ENCODE data around the gene AP3D1. TPM values are rescaled to one million over a fixed set of nuclear protein-coding genes. Genes with fewer than 3 reads are reported as not detected.

AP3D1 gene
- polyA plus RNA-seq, 3 donors = 106 to 126 (median 120) TPM

DNA sequence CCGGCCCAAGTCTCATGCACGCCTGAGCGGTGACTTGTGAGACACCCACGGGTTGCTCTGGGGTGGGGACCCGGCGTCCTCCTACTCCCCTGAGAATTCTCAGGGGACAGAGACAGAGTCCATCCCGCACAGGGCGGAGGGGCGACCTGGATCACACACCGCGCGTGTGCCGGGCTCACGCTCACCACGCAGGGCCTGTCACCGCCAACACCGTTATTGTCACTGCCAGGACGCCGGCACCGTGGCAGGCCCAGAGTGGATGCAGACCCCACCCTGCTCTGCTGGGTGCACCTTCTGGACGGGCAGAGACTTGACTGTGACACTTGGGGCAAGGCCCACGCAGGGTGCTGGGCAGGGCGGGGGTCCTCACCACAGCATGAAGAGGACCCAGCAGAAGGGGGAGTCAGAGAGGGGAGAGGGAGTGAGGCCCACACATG lies 71.5 kb downstream of the AP3D1 start:
- DNase-seq (ENCODE audit: extremely low read depth in 1 of 11, low read depth in 9 of 11, low spot score in 4 of 11) = no peak

DNA sequence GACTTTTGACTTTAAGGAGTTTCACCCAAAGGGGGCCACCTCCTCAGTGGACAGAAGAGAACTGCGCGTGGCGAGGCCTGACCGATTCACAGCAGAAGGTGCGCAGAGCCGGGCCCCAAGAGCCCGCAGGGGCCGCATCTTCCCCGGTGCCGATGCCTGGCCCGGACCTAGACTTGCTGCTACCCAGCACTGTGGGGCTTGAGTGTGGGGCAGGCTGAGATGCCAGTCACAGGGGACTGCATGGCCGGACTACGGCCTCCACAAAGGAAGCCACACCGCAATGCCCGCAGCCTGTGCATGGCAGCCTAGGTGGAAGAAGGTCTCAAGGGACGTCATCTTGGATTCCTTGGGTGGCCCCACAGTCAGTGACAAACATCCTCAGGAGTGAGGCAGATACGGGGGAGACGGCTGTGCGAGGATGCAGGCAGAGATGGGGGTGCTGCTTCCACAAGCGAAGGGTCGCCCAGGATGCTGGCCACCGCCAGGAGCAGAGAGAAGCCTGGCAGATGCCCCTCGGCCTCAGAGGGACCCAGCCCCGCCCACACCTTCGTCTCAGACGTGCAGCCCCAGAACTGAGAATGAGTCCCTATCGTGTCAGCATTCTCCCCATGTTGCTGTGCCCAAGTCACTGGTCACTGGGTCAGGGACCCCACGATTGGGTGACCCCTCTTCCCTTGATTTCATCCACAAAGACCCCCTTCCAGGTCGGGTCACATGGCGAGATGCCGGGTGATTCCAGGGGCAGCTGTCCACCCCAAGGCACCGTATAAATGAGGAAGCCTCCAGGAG lies 72.1 kb downstream of the AP3D1 start:
- no peak for DNase-seq (ENCODE audit: extremely low read depth in 1 of 11, low read depth in 9 of 11, low spot score in 4 of 11)

DNA sequence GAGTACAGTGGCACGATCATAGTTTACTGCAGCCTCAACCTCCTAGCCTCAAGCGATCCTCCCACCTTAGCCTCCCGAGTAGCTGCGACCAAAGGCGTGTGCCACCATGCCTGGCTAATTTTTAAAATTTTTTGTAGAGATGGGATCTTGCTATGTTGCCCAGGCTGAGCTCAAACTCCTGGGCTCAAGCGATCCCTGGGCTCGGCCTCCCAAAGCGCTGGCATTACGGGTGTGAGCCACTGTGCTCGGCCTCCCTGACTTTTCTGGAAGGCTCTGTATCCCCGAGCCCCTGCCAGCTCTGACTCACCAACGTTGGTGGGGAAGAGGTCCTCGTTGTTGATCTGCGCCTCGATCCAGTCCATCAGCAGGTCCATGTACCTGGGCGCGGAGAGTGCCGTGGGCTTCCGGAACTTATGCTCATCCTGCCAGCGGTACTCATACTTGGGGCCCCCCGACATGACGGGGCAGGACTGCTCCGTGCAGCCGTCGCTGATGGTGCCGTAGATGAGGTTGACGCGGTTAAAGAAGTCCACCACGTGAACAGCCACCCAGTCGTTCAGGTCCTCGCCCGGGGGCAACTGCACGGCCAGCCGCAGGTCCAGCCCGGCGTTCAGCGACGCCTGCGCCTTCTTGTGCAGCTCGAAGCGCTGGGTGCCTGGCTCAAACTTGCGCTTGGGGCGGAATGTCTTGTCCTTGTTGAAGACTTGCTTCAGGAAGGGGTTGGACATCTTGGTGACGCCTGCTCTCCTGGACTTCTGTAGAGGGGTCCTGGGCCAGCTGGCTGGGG lies 73.3 kb downstream of the AP3D1 start:
- no peak for DNase-seq (ENCODE audit: extremely low read depth in 1 of 11, low read depth in 9 of 11, low spot score in 4 of 11)

DNA sequence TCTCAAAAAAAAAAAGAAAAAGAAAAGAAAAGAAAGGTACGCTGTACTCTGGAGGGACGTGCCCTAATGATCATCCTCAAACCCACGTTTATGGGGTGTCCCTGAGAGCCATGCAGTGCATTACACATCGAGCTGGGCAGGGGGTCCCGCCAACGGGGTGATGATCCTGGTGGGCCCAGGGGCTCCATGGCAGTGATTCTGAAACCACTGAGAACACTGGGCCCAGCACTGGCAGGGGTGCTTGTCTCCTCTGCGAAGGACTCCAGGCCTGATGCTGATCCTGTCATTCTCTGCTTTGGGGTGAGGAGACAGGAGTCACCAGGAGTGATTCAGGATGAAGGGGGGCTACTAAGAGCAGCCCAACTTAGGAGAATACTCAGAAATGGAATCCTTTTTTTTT lies 74.0 kb downstream of the AP3D1 start:
- DNase-seq (ENCODE audit: extremely low read depth in 1 of 11, low read depth in 9 of 11, low spot score in 4 of 11) = no peak

DNA sequence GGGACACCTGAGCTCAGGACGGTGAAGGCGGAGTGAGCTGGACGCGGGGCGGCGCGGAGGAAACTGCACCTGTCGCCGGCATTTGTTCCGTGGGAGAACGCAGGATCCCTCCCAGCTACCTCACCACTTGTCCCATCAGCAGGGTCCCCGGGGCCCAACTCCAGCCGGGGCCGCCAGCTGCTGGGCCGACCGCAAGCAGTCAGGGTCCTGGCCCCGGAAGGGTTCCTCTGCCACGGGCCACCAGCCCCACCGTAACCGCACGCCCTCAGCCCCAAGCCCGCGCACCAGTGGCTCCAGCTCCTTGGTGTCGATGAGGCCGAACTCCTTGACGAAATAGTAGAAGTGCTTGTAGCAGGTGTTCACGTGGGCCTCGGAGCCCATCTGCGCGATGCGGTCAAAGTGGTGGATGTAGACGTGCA lies 74.8 kb downstream of the AP3D1 start:
- DNase-seq (ENCODE audit: extremely low read depth in 1 of 11, low read depth in 9 of 11, low spot score in 4 of 11) = no peak

DNA sequence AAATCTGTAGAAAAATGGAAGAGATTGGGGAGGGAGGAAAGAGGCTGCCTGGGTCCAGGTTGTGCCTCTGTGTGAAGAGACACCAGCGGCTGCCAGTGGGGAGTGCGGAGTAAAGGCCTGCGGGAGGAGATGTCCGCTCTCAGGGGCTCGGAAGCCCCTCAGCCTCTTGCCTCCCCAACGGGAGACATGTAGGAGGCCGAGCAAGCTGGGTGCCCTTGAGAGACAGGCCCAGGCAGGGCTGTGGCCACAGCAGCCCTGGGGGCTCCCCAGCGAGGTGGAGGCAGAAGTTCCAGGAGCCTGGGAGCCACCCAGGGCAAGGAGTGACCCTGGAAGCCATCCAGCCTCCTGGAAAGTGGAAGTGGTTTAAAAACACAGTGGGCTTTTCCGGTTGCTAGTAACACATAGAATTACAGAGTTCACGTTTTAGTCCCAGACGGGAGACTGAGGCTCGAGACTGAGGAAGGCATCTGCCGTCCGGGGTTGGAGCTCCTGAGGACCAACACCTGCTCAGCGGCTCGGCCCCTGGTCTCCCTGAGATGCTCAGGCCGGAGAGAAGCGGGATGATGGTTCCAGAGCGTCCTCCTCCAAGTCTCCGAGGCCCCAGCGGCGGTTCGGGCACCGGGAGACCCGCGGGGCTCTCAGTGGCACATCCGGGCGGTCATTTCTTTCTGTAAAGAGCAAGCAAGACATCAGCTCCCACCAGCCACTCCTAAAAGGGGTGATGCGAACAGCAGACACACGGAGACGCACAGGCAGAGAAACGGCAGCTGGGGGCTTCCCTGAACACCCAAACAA lies 78.4 kb downstream of the AP3D1 start:
- no peak for DNase-seq (ENCODE audit: extremely low read depth in 1 of 11, low read depth in 9 of 11, low spot score in 4 of 11)

DNA sequence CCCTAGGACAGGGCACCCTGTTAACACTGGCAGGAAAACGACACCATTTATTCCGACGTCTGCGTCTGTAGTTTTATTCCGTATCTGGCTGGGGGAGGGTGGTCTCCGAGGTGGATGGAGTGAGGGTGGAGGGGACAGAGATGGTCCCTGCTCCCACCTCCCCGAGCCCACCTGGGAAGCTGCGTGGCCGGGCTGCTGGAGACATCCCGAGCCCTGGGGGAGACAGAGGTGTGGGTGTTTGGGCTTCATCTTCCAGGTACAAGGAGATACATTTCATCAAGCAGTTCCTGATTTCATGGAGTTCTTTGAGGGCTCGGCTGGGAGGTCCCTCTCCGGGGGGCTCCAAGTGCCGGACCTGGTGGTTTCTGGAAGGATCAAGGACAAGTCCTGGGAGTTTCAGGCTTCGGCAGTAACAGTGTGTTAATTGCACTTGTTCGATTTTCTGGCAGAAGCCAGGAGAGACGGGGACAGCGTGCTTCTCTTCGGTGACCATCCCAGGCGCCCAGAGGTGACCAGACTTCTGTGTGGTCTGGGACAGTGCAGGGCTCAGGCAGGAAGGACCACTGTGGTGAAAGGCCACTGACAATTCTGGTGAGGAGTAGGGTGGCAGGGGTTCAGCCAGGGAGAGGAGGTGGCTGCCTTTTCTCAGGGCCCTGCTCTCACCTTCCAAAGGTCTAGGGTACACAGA lies 80.2 kb downstream of the AP3D1 start:
- no peak for DNase-seq (ENCODE audit: extremely low read depth in 1 of 11, low read depth in 9 of 11, low spot score in 4 of 11)

DNA sequence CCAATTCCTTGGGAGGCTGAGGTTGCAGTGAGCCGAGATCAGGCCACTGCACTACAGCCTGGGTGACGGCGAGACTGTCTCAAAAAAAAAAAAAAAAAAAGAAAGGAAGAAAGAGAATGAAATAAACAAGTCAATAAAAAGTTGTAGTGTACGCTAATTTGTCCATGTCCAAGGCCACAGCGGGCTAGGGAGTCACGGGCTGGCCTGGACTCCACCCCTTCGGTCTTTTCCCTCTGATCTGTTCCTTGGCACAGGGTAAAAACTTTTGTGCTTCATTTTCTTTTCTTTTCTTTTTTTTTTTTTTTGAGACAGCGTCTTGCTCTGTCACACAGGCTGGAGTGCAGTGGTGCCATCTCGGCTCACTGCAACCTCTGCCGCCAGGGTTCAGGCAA lies 80.9 kb downstream of the AP3D1 start:
- DNase-seq (ENCODE audit: extremely low read depth in 1 of 11, low read depth in 9 of 11, low spot score in 4 of 11) = no peak

DNA sequence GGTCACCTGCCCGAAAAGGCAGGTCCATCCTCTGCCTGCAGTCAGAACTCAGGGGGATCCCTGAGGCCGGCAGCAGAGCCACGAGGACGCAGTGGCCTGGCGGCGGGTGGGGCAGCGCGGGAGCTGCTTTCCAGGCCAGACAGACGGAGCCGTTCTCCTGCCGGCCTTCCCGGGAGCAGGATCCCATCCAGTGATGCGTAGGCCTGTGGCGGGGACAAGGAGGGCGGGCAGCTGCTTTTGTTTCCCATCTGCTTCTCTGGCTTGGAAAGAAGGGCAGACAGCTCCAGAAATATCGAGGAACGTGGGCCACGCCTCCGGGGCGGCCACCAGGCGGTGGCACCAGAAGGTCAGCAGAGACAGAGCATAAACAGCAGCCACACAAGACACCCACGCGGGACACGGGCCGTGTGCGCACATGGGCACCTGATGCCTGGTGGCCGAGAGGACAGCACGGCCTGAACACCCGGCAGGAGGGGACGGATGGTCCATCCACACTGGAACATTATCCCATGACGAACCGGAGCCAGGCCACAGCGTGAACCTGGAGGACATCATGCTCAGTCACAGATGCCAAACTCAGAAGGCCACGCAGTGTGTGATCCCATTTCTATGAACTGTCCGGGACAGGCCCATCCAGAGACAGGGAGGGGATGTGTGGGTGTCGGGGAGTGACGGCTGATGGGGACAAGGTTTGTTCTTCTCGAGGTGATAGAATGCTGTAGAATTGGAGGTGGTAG lies 86.4 kb downstream of the AP3D1 start:
- no peak for DNase-seq (ENCODE audit: extremely low read depth in 1 of 11, low read depth in 9 of 11, low spot score in 4 of 11)

DNA sequence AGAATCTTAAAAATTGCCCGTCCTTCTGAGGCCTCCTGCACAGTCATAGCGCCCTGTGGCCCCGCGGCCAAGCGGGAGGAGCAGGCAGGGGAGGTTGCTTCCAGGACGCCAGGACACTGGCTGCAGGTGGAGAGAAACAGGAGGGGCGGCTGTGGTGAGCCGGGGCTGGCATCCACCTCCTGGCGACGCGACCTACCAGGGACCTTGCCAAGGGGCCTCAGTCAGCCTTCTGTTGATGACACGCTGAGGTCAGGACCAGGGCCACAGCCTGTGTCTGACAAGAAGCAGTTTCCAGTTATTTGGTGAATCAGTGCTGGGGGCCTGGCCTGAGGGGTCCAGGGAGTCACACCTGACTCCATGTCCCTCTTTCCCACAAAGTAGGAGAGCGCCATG lies 87.0 kb downstream of the AP3D1 start:
- no peak for DNase-seq (ENCODE audit: extremely low read depth in 1 of 11, low read depth in 9 of 11, low spot score in 4 of 11)

DNA sequence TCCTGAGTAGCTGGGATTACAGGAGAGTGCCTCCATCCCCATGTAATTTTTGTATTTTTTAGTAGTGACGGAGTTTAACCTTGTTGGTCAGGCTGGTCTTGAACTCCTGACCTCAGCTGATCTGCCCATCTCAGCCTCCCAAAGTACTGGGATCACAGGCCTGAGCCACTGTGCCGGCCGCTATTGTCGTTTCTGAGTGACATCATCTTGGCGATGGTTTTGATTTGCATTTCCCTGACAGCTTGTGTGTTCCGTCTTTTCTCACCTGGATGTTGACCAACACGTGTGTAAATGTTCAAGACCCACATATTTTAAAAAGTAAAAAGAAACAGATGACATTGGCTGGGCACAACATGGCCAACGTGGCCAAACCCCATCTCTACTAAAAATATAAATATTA lies 87.5 kb downstream of the AP3D1 start:
- DNase-seq (ENCODE audit: extremely low read depth in 1 of 11, low read depth in 9 of 11, low spot score in 4 of 11) = no peak

DNA sequence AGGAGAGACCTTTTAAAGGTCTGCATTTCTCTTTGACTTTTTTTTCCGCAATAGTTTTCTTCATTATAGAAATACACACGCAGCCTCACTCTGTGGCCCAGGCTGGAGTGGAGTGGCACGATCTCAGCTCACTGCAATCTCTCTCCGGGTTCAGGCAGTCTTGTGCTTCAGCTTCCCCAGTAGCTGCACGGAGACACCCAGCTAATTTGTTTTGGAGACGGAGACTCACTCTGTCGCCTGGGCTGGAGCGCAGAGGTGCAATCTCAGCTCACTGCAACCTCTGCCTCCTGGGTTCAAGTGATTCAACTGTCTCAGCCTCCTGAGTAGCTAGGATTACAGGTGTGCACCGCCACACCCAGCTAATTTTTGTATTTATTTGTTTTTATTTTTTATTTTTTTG lies 88.6 kb downstream of the AP3D1 start:
- no peak for DNase-seq (ENCODE audit: extremely low read depth in 1 of 11, low read depth in 9 of 11, low spot score in 4 of 11)

DNA sequence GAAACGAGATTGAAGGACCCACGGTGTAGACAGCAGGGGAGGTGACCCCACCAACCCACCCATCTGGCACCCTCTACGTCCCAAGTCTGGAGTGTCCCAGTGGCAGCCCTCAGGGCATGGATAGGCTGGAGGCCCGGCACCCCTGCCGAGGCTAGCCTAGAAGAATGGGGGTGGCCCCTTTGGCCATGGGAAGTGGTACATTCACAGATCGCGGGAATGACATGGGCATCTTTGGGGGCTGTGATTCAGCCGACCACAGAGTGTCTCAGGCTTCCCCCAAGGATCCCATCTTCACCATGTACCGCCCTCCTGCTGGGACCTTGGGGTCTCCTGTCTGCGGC lies 89.0 kb downstream of the AP3D1 start:
- DNase-seq (ENCODE audit: extremely low read depth in 1 of 11, low read depth in 9 of 11, low spot score in 4 of 11) = no peak

DNA sequence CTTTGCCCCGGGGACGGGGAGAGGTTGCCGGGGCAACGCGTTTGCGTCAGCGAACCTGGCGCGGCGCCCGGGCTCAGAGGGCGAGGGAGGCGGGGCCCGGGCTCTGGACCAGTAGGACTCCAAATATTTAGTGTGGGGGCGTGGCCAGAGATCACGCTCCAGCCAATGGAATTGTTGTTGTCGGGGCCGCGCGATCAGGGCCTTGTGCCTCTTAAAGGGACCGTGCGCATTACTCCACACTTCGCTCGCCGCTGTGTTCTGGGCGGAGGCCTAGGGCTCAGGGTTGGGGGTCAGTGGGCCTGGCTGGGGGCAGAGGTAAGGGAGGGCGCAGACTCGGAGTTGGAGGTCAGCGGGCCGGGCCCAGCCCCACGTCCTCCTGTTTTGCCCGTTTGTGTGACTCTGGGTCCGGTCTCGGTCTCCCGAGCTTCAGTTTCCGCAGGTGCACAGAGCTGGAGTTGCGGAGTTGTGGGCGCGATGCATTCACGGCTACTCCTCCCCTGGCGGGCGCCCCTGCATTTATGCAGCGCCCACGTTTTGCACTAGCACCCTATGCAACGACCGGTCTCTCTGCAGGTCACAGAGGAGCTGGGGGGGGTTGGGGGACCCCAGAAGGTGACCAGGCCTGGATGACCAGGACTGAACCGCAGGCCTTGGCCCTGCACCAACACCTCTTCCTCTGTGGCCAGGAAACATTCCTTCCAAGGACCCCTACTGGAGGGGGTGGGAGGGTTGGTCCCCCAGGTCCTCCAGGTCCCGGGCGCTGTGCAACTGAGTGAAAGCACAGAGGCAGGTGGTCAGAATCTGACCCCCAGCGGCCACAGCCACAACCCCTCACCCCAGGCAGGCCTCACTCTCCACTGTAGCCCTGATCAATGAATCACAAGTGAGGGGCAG lies 89.6 kb downstream of the AP3D1 start:
- peak; percentile 91 to 99 (median 96) for DNase-seq (ENCODE audit: extremely low read depth in 1 of 11, low read depth in 9 of 11, low spot score in 4 of 11)

DNA sequence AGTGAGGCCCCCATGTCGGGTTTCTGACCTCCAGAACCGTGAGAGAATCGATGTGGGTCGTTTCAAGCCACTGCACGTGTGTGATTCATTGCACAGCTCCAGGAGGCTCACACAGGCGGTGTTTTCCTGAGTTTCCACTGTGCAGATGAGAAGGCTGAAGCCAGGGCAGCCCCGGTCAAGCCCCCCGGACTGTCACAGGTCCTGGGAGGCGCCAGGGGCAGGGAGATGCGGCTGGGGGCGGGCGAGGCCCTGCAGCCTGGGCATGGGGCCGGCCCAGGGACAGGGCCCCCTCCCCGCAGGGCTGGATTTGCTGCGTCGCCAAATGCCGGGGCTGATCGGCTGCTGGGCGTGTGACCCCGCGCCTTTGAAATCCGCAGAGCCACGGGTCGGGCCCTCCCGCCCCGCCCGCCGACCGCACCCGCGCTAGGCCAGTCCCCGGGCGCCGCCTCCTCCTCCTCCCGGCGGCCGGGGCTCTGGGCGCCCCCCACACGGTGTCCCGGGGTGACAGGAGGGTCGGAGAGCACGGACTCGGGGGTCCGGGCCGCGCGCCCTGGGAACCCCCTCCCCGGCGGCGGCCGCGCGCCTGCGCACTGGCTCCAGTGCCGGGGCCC lies 90.4 kb downstream of the AP3D1 start:
- DNase-seq (ENCODE audit: extremely low read depth in 1 of 11, low read depth in 9 of 11, low spot score in 4 of 11) = peak in 2 of 11 donors; percentile 59 to 60

DNA sequence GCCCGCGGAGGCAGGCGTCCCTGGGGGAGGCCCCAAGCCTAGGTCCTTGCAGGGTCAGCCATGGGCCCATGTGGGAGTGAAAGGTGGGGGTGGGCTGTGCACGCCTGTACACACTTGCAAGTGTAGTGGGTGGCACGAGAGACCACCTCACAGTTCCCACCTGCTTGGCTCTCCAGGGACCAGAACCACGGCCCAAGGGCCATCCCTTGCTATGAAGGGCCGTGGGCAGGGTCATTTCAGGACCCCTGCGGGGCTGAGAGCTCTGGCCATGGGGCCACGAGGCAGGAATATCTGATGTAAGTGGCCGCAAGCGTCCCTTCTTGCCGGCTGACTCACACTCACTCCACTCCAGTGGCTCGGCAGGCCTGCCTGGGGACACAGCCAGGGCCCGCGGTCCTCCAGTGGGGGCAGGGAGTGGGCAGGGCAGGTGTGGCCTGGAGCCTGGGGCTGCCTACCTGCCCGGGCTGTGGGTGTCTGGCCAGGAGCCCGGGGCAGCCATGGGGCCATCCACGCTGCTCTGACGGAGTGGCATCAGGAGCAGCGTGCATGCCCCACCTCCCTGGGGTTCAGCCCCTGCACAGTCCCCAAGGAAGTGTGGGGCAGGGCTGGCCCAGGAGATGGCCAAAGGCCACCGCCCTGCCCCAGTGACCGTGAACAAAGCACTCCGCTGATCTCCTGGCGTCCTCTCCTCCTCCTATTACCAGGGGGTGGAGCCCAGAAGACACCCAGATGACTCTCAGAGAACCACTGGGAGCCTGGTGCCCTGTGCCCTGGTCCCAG lies 91.8 kb downstream of the AP3D1 start:
- DNase-seq (ENCODE audit: extremely low read depth in 1 of 11, low read depth in 9 of 11, low spot score in 4 of 11) = no peak

All from renal cortex interstitium (tissue), 11 donors.